Activated T-helper 1 cell treated with anti-CD3 and anti-CD28 coated beads, Interleukin-2, amount 50 U/mL, for 16 hours (primary cell): ENCODE data around the gene GDF7.
A peak's percentile ranks its signal among the peaks of the same experiment; 100 is the strongest.

Experiments used
- DNase-seq, 2 donors: peaks; one replicate each; pipeline ENCODE4 v3.0.0-alpha.2; 2020; ENCODE audit warnings: low read depth in 1 of 2, low spot score in 1 of 2

The GDF7 gene

DNA sequence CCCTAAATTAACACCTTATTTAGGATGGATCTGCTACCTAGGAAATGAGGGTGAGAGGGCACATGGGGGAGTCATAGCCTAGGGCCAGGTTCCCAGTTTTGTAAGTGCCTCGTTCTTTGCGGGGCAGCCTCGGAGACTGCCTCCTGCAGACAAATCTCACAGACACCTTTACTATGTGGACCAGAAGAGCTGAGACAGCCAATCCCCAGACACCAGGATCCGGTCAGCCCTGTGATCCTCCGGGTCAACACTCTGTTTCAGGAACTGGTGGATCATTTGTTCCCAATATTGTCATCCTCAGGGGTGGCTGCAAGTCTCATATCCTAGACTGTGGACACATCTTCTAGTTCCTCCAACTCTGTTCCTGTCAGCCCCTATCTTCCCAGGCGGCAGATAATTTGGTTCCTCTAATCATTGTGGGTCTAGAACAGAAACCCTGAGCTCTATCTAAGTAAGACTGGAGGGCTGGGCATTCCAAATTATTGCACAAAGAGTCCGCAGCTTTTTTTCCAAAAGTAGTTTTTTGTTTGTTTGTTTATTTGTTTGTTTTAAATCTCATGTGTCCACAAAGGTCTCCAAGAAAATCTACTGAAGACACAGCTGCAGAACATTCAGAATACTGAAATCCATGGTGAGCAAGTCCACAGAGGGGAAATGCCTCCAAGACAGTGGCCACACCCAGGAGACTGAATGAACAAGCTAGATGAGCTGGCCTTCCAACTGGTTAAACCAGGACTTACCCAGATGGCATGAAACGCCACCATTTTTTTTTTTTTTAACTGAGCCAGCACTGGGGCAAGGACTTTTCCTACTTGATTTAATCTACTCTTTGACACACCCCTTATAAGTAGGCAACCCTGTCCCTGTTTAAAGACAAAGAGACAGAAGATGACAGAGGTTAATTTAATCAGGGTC is 6.2 kb upstream of the GDF7 start:
- DNase-seq, result no peak

DNA sequence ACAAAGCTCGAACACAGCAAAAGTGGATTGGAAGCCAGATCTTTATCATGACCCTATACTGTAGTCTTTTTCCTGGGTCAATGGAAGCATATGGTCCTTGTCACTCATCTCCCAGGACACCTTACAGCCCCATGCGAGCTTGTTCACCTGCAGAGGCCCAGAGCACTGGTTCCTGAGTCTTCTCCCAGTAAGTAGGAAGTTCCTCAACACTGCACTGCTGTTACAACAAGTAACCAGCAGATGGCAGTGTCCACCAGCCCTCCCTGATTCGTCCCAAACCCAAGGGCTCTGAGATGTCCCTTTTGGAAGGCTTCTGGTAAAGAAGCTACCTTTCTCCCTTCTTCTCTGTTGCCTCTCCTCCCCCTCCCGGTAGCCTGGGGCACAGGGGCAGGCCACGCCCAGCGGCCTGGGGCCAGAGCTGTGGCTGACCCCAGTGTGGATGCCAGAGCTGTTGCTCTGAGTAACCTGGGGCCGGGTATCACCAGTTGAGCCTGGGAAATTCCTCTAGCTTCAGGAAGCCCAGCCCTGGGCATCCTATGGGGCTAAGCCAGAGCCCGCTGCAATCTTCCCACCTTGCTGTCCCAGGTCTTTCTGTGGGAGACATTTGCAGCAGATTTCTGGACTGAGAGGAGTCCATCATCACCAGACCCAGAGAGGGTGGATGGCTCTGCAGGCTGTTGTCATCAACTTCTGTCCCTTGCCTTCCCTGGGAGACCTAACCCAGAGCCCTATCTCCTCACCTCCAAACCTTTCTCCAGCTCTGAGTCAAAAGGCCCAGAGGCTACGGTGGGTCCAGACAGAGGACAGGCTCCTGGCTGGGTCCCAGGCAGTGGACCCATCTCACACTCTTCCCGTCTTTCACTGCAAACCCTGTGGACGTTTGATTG is 5.3 kb upstream of the GDF7 start:
- DNase-seq, result peak; percentile 30 to 49

DNA sequence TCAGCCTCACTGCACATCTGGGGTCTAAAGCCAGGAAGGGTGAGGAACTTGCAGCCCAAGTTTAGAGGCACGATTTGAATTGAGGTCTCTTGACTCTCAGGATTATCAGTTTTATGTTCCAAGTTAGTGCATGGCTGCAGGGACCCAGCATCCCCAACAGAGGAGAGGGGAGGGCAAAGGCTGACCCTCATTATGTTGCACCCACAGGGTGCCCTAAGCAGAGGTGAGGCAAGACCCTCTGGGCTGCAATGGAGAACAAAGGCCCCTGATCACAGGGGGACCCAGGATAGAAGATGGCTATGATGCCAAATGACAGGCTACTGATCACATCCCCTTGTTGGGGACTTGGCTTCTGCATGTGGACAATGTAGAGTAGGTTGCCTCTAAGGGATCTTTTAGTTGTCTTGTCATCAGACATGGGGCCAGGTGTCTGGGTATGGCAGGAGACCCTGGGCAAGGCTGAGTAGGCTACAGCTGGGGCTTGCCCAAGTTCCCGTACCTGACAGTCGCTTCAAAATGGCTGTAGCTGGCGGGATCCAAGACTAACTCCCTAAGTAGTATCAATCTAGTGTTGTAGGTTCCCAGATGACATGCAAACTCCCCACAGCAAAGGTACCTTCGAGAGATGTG is 4.5 kb upstream of the GDF7 start:
- DNase-seq, result no peak

DNA sequence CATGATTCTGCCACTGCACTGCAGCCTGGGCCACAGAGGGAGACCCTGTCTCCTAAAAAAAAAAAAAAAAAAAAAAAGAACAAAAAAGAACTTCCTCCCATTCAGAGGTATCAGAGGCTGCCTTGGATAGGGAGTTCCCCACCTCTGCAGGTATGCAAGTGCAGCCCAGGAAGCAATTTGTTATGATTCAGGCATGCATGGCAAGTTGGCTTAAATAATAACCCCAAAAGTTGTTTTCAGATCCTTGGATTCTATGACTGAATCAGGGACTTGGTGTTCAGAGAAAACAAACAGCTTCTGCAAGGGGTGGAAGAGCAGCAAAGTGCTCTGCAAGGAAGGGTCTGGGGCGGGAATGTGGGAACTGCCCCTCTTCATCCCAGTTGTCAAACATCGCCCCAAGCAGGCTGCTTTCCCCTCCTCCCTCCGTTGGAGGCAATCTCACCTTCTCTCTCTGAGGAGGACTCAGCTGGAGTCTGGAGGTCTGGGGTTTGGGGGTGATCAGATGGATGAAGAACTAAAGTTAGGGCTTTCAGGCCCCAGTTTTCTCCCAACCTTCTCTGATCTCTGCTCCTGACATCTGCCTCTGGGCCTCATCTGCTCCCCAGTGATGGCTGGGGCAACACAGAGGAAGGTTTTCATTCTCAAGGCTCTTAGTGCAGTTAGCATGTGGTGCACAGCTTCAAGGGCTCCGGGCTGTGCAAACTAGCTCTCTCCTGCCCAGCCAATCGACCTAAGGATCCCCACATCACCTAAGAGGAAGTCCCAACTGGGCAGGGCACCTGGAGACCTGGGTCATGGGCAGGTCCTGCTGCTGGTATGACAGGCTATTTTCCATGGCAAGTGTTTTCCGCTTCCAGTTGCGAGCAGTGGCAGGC is 3.5 kb upstream of the GDF7 start:
- DNase-seq, result no peak

DNA sequence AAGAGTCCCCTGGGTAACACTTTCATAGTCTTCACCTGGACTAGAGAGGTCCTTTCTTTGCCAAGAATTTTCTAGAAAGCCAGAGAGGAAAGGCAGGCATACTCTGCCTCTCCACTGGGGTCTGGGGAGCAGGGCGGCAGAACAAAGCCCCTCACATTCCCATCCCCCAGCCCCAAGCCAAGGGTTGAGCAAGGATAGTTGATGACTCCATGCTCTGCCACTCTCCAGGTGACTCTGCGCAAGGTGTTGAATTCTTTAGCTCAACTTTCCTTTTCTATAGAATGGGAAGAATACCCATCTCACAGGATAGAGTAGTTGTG is 2.9 kb upstream of the GDF7 start:
- DNase-seq, result no peak

DNA sequence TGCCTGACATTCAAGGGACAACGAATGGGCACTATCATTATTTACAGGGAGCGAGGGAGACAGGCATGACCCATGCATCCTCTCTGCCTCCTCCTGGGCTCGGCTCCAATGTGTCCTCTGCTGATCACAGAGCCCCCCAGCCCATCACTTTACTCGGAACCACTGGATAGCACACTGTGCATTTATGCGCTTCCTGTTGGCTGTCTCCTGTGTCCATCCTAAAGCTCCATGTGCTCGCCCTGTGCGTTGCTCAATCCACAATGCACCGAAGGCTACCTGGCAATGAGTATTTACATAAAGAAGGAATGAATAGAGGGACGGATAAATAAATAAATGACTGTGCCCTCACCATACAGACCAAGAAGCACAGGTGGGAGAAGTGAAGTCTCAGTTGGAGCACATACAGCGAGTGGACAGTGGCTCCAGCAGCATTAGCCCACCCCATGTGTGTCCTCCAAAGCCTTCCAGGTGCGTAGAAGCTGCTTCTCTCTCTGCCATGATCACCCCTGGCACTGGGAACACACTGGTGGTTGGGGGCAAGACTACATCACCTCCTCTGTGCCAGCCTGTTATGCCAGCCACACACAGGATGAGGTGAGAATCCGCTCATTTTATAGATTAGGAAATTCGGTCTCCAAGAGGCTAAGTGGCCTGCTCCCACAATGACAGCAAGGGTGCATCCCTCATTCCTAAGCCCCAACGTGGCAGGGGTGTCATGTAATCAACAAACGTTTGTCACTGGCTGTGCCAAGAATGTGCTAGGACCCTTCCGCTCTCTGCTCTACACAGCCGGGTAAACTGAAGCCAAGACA is 2.3 kb upstream of the GDF7 start:
- DNase-seq, result no peak

DNA sequence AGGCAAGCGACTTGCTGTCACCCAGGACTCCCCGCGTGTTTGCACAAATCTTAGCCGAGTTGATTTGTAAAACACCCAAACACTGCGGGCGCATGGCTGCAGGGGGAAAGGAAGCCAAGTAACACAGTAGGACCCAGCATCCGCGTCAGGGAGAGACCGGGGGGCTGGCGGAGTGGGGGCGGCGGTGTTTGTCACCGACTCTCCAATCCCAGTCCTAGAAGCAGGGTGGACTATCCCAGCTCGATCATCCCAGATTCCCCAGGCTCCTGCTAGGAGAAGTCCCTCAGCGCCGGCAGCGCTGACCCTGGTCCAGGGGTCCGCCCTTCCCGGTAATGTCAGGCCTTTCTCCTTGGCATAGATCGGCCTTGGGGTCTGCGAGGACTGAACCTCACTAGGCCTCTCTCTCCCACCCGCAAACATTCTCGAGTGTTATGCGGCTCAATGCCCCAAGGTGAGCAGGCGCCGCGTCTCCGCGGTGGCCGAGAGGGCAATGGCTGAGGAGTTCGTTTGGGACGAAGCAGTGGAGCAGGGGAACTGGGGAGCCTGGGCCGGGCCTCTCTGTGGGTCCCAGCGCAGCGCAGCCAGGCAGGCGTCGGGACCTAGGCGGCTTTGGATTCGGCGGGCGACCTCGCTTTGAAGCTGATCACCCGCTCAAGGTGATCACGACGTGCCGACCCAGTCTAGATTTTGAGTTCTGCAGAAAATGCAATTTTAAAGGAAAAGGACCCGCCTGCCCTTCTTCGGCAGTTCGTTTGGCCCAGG is 1.5 kb upstream of the GDF7 start:
- DNase-seq, result no peak

DNA sequence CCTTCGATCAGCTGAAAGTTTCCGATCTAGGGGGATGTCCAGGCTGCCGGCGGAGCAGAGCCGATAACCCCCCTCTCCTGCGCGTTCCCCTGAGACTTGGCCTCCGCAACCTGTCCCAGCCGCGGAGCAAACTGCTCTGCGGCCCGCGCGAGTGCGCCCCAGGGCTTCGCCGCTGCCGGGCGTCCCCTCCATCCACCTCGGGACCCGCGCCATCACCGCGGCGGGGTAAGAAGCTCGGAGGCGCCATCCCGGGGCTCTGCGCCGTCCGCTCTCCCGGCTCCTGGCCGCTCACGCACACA is 990 bp upstream of the GDF7 start:
- DNase-seq, result no peak

DNA sequence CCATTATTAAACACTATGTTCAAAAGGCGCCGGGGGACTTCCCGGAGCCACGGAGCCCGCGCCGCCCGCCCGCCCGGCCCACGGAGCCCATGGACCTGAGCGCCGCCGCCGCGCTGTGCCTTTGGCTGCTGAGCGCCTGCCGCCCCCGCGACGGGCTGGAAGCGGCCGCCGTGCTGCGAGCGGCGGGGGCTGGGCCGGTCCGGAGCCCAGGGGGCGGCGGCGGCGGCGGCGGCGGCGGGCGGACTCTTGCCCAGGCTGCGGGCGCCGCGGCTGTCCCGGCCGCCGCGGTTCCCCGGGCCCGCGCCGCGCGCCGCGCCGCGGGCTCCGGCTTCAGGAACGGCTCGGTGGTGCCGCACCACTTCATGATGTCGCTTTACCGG is 197 bp downstream of the GDF7 start:
- no peak for DNase-seq

DNA sequence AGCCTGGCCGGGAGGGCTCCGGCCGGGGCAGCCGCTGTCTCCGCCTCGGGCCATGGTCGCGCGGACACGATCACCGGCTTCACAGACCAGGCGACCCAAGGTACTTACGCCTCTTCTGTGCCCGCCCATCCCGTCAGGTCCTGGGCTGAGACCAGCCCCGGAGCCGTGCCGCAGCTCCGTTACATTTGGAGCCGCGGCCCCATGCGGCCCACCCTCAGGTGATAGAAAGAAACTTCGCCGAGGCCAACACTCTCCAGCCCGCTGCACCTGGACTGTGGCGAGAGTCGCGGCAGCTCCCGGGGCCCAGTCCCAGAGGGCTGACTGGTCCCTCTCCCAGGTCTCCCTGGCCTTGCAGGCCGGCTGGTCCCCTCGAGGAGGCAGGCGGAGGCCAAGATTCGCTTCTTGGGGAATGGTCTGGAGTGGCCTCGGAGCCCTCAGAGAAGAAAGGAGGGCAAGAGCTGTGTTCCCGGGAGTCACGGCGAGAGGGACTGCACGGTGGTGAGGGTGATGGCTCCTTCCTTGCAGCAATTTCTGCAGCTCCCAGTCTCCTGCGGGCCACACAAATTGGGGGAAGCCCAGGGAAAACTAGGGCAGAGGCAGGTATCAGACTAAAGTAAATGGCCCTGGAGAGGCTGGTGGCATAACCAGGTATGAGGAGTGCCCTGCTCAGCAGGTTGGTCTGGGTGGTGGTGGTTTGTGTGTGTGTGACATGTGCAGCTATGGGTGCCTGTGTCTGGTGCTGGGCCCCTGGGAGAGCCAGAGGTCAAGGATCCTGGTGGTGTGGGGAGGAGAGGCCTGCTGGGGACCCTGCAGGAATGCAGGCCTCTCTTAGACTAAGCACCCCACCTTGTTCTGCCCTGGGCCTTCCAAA is 822 bp downstream of the GDF7 start:
- DNase-seq, result no peak

DNA sequence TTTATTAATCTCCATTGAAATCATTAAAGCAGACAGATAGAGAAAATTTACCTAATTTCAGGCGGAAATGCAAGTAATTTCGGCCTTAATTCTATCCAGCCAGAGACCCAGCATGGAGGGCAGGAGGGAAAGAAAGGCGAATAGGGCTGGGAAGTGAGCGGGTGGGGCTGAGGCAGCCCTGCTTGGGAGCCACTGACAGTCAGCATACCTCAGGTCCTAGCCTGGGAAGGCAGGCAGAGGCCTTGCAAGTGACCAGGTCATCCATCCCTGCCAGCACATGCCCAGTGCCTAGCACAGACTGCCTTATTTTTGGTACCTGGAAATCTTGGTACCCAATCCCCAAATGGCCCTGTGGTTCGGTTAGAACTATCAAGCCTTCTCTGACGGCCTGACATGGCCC is 1.5 kb downstream of the GDF7 start:
- DNase-seq, result no peak

DNA sequence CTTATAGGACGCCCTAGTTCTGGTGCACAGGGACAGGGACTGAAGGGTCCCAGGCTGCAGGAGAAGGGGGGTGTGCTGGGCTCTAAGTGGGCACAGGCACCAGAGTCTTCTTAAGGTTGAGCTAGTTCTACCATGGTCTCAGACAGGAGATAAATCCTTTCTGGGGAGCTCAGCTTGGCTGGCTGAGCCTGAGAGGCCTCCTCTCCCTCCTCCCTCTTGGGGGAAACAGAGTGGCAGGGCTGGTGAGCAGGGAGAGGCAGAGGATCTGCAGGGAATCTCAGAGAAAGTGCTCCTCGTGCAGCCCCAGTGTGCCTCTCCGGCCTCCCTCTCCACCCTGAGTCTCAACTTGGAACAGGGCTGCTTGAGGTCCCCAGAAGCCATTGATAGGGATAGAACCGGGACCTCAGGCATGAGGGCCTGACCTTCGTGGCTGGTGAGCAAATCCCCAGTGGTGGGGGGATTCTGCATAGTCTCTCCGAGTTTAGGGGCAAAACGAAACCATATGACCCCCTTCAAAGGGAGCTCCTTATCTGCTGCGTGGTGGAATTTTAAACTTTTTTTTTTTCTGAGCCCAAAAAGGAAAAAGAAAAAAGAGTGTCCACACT is 2.0 kb downstream of the GDF7 start:
- no peak for DNase-seq

DNA sequence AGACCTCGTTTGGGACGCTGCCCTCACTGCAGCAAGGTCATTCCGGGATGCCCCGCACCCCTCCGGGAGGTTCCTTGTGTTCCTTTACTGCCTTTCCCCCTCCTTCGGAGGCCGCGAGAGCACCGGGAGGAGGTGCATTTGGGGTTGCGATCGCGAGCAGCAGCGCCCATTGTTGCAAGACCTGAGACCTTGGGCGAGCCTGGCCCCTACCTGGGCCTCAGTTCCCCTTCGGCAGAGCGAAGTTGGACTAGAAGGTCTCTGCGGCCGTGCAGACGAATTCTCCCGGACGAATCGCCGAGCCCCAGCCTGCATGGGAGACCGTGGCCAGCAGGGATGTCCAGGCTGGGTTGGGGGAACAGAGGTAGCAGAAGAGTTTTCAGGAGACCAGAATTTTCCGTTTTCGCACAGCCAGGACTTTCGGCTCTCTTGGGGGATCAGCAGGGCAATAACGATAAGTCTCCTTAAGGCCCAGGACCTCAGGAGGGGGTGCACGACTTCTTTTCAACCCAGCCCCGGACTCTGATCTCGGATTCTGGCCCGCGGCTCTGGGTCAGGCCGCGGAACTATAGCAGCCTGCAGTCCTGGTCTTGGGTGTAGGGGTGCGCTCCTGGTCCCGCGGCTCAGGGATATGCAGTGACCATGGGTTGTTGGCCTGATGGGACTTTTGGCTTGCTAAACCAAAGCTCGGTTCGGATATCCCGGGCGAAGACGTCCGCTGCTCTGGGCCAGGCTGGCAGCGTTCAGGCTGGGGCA is 2.8 kb downstream of the GDF7 start:
- DNase-seq, result no peak

DNA sequence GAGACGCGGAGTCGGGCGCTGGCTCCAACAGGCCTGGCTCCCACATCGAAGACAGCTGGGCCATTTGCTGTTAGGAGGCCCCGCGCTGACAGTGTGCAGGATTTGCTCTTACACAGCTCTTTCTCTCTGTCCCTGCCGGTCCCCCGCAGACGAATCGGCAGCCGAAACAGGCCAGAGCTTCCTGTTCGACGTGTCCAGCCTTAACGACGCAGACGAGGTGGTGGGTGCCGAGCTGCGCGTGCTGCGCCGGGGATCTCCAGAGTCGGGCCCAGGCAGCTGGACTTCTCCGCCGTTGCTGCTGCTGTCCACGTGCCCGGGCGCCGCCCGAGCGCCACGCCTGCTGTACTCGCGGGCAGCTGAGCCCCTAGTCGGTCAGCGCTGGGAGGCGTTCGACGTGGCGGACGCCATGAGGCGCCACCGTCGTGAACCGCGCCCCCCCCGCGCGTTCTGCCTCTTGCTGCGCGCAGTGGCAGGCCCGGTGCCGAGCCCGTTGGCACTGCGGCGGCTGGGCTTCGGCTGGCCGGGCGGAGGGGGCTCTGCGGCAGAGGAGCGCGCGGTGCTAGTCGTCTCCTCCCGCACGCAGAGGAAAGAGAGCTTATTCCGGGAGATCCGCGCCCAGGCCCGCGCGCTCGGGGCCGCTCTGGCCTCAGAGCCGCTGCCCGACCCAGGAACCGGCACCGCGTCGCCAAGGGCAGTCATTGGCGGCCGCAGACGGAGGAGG is 3.5 kb downstream of the GDF7 start:
- DNase-seq, result no peak

DNA sequence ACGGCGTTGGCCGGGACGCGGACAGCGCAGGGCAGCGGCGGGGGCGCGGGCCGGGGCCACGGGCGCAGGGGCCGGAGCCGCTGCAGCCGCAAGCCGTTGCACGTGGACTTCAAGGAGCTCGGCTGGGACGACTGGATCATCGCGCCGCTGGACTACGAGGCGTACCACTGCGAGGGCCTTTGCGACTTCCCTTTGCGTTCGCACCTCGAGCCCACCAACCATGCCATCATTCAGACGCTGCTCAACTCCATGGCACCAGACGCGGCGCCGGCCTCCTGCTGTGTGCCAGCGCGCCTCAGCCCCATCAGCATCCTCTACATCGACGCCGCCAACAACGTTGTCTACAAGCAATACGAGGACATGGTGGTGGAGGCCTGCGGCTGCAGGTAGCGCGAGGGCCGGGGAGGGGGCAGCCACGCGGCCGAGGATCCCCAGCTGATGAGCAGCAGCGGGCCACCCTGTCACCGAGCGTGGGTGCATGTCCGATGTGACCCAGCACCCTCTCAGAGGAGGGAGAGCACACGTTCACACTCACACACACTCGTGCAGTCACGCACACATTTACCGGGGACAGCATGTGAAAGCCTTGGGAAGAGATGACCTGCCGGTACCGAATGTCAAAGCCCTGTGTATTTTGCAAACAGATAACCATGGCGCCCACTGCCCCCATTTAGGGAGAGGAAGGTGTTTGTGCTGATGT is 4.2 kb downstream of the GDF7 start:
- DNase-seq, result no peak

DNA sequence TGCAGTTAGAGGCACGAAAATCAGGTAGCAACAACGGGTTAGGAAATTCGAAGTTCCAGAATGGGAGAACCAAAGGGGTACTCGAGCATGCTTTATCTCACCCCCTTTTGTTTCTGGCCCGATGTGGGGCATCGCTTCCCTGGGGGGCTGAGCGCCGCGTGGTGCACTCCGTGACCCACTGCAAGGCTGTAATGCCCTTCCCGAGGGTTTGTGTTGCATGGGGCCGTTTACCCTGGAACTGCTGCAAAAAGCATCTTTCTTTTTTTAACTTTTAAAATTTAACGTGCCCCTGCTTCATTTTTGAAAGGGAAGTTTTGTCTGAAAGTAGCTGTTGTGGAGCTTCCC is 4.8 kb downstream of the GDF7 start:
- no peak for DNase-seq
